Activated CD8-positive, alpha-beta T cell treated with anti-CD3 and anti-CD28 coated beads for 36 hours (primary cell): Measurements from ENCODE around the gene NLE1. TPM values are rescaled to one million over a fixed set of nuclear protein-coding genes. Genes with fewer than 3 reads are reported as not detected.
A peak's percentile ranks its signal among the peaks of the same experiment; 100 is the strongest.
"Not testable (repeated sequence)": the region's sequence is repeated elsewhere in the genome, so short reads cannot be mapped to it uniquely, and the experiment has no call there.

ENCODE experiments used
- ATAC-seq: fragments of 200-7000 bp; cut with Tn5 transposase; one replicate; pipeline ENCODE4 v1.10.0; 2021; ENCODE audit warnings: mild to moderate bottlenecking, moderate library complexity
- CTCF ChIA-PET: fragments of 350-600 bp; sonication (Branson Sonifier 250); formaldehyde crosslinking; loops from one replicate; lab custom pipeline; 2021; ENCODE audit warnings: antibody characterized with exemption; lab: Charles Lee
- POLR2A ChIA-PET: fragments of 350-600 bp; sonication (Branson Sonifier 250); formaldehyde crosslinking; loops from one replicate; lab custom pipeline; 2021; ENCODE audit warnings: antibody characterized with exemption; lab: Charles Lee
- DNase-seq: peaks from one replicate; pipeline ENCODE4 v3.0.0-alpha.2; 2020
- H3K27ac Mint-ChIP-seq: one replicate; pipeline ENCODE4 v1.8.0; 2021; ENCODE audit warnings: mild to moderate bottlenecking, mixed read lengths
- H3K27me3 Mint-ChIP-seq: one replicate; pipeline ENCODE4 v1.8.0; 2021; ENCODE audit warnings: mixed read lengths
- H3K36me3 Mint-ChIP-seq: one replicate; pipeline ENCODE4 v1.8.0; 2021; ENCODE audit warnings: low read depth, mixed read lengths
- H3K4me1 Mint-ChIP-seq: one replicate; pipeline ENCODE4 v1.8.0; 2021; ENCODE audit warnings: low read depth, mixed read lengths
- H3K4me3 Mint-ChIP-seq: one replicate; pipeline ENCODE4 v1.8.0; 2021; ENCODE audit warnings: mild to moderate bottlenecking, moderate library complexity, mixed read lengths
- H3K9me3 Mint-ChIP-seq: one replicate; pipeline ENCODE4 v1.8.0; 2021; ENCODE audit warnings: mixed read lengths
- CTCF ChIP-seq: fragments of 200-600 bp; IDR thresholded peaks from one replicate; pipeline ENCODE4 v1.8.0; 2022; ENCODE audit warnings: antibody characterized with exemption, mild to moderate bottlenecking
- intact Hi-C: fragments of 100-400 bp; cut with micrococcal nuclease; formaldehyde crosslinking; loops from one replicate; pipeline ENCODE4 v1.10.0; 2022
- total RNA-seq, 2 experiments: library from RNA; stranded (reverse); gene quantifications; one replicate each; pipeline ENCODE4 v1.2.3, GENCODE V29; 2021

The NLE1 gene
- total RNA-seq, 2 experiments from 2014 or later, result 49.1 to 49.8 TPM

- no peak for TF ChIP-seq CTCF
- POLR2A ChIA-PET, result interaction anchor here (0.6 to 1.6 kb wide), 6 partner anchors 15 to 470 kb away, joined by 3 to 7 read pairs (median 3); partner anchors contain the start of gene SLFN5
- Mint-ChIP-seq H3K36me3 (no peaks in the 10 kb centered on the region), H3K27me3 (no peaks in the 10 kb centered on the region), H3K27ac (no peak overlapping the region), H3K4me3 (no peak overlapping the region), H3K4me1 (peaks cover 70% of the 10 kb centered on the region), H3K9me3 (no peaks in the 10 kb centered on the region)
- CTCF ChIA-PET, result interaction anchor here (0.9 to 2.1 kb wide), 2 partner anchors 27 to 53 kb away, joined by 5 read pairs; no protein-coding TSS in a partner anchor
- no peak for DNase-seq
- intact Hi-C loops, result no loop called here
- no peak for ATAC-seq
These were observed 45.4 kb upstream of the NLE1 start for GRCh38 chr17:35187481-35187880.

- ChIA-PET POLR2A (interaction anchor here (0.6 kb wide), 1 partner anchor 56 kb away, joined by 3 read pairs; no protein-coding TSS in a partner anchor), CTCF (interaction anchor here (1.0 kb wide), 1 partner anchor 53 kb away, joined by 3 read pairs; no protein-coding TSS in a partner anchor)
- Mint-ChIP-seq H3K27ac (no peak overlapping the region), H3K36me3 (no peaks in the 10 kb centered on the region), H3K4me1 (peaks cover 67% of the 10 kb centered on the region), H3K9me3 (no peaks in the 10 kb centered on the region), H3K4me3 (no peak overlapping the region), H3K27me3 (no peaks in the 10 kb centered on the region)
- no peak for TF ChIP-seq CTCF
- DNase-seq (peak; percentile 48), ATAC-seq (peak; percentile 60)
- intact Hi-C loops, result no loop called here
These were observed 43.7 kb upstream of the NLE1 start for GRCh38 chr17:35185849-35186248.

- Mint-ChIP-seq H3K4me1 (peaks cover 69% of the 10 kb centered on the region), H3K27ac (no peak overlapping the region), H3K9me3 (peaks cover 3% of the 10 kb centered on the region), H3K27me3 (no peaks in the 10 kb centered on the region), H3K36me3 (no peaks in the 10 kb centered on the region), H3K4me3 (no peak overlapping the region)
- no peak for TF ChIP-seq CTCF
- intact Hi-C loops, result no loop called here
- no peak for DNase-seq
- ChIA-PET CTCF (interaction anchor here (0.7 to 1.6 kb wide), 5 partner anchors 18 to 378 kb away, joined by 3 to 8 read pairs (median 3); partner anchors contain the start of gene SLFN12L), POLR2A (no interaction called here)
- ATAC-seq, result no peak
These were observed 42.2 kb upstream of the NLE1 start for GRCh38 chr17:35184274-35184673.

- no peak for TF ChIP-seq CTCF
- ChIA-PET POLR2A (interaction anchor here (1.1 kb wide), 1 partner anchor 30 kb away, joined by 3 read pairs; no protein-coding TSS in a partner anchor), CTCF (interaction anchor here (0.7 to 1.6 kb wide), 7 partner anchors 17 to 565 kb away, joined by 3 to 8 read pairs (median 3); partner anchors contain the start of gene SLFN12L)
- Mint-ChIP-seq H3K9me3 (peaks cover 8% of the 10 kb centered on the region), H3K27me3 (no peaks in the 10 kb centered on the region), H3K4me3 (no peak overlapping the region), H3K36me3 (peaks cover 5% of the 10 kb centered on the region), H3K4me1 (peaks cover 67% of the 10 kb centered on the region), H3K27ac (no peak overlapping the region)
- intact Hi-C loops, result no loop called here
- DNase-seq, result peak; percentile 48
- peak; percentile 34 for ATAC-seq
These were observed 41.2 kb upstream of the NLE1 start for GRCh38 chr17:35183332-35183731.

- CTCF ChIA-PET, DNase-seq, H3K27ac Mint-ChIP-seq, H3K27me3 Mint-ChIP-seq, H3K4me3 Mint-ChIP-seq, ATAC-seq: not testable (repeated sequence)
- intact Hi-C loops, result loop anchor here (5.0 to 10.0 kb wide), 2 partner anchors 33 to 565 kb away; no protein-coding TSS in a partner anchor
- peaks cover 71% of the 10 kb centered on the region for H3K4me1 Mint-ChIP-seq
- POLR2A ChIA-PET, result interaction anchor here (1.6 kb wide), 1 partner anchor 357 kb away, joined by 3 read pairs; no protein-coding TSS in a partner anchor
- H3K9me3 Mint-ChIP-seq, result peaks cover 11% of the 10 kb centered on the region
- peaks cover 11% of the 10 kb centered on the region for H3K36me3 Mint-ChIP-seq
These were observed 37.3 kb upstream of the NLE1 start for GRCh38 chr17:35179379-35179778.
